Measurements from ENCODE around the gene MEX3D.

GRCh38 chr19:1525343-1525742 is 42.8 kb downstream of the MEX3D start:
- TF ChIP-seq CTCF (optimal IDR thresholded peaks at IDR 0.05 in 1 of 3, IDR thresholded peaks at IDR 0.05 in 1 of 3, conservative IDR thresholded peaks at IDR 0.05 in 1 of 3; ENCODE audit: extremely low read depth in 1 of 3, insufficient read depth in 2 of 3, low read length in 3 of 3) (no peak), EZH2 (IDR thresholded peaks at IDR 0.05; ENCODE audit: low read length) (no peak)

Data from keratinocyte (primary cell).